ENCODE measurements around the gene DCDC2C. TPM values are rescaled to one million over a fixed set of nuclear protein-coding genes. Genes with fewer than 3 reads are reported as not detected.

DCDC2C gene
- total and polyA plus RNA-seq, 2 experiments from 2014 or later = 0.45 TPM; not detected in 1

DNA sequence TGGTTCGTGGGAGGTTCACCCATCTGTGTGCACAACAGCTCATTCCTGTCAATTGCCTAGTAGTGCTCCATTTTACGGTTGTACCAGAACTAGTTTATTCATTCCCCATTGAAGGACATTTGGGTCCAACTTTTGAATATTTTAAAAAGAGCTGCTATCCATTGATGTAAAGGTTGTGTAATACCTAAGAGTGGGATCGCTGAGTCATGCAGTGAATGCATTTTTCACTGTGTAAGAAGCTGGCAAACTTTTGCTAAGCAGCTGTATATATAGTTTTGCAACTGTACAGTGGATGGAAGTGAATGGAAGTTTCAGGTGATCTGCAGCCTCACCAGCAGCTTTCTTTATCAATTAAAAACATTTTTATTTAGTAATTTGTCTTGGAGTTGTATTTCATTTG lies 104.5 kb downstream of the DCDC2C start:
- Mint-ChIP-seq H3K27me3 (ENCODE audit: insufficient read depth, low read depth, poor library complexity) (peaks cover 3% of the 10 kb centered on the region), H3K27ac (no peak overlapping the region), H3K4me1 (no peaks in the 10 kb centered on the region), H3K9me3 (peaks cover 91% of the 10 kb centered on the region), H3K4me3 (no peak overlapping the region), H3K36me3 (ENCODE audit: low read depth) (no peaks in the 10 kb centered on the region; the same call in 2 of the 3 replicates)
- Histone ChIP-seq H3K79me2 (replicated peaks; ENCODE audit: insufficient read depth) (no peaks in the 10 kb centered on the region), H2AFZ (no peak overlapping the region), H3K27me3 (ENCODE audit: insufficient read depth) (no peaks in the 10 kb centered on the region), H3K9me2 (ENCODE audit: insufficient read depth) (no peaks in the 10 kb centered on the region), H3K27ac (ENCODE audit: low read depth) (no peak overlapping the region), H3K4me1 (ENCODE audit: insufficient read depth) (no peaks in the 10 kb centered on the region), H3K36me3 (ENCODE audit: insufficient read depth) (no peaks in the 10 kb centered on the region), H3K4me2 (no peak overlapping the region), H4K20me1 (replicated peaks; ENCODE audit: insufficient read depth) (no peaks in the 10 kb centered on the region), H3K4me3 (no peak overlapping the region), H3F3A (replicated peaks; ENCODE audit: low read depth) (no peaks in the 10 kb centered on the region)
- no peak for DNase-seq (ENCODE audit: low spot score)
- ATAC-seq = no peak
- no peak for TF ChIP-seq EZH2phosphoT487 (IDR thresholded peaks at IDR 0.05; ENCODE audit: unreplicated experiment)
- TF ChIP-seq, protein P1, sequence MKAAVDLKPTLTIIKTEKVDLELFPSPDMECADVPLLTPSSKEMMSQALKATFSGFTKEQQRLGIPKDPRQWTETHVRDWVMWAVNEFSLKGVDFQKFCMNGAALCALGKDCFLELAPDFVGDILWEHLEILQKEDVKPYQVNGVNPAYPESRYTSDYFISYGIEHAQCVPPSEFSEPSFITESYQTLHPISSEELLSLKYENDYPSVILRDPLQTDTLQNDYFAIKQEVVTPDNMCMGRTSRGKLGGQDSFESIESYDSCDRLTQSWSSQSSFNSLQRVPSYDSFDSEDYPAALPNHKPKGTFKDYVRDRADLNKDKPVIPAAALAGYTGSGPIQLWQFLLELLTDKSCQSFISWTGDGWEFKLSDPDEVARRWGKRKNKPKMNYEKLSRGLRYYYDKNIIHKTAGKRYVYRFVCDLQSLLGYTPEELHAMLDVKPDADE (IDR thresholded peaks at IDR 0.05) = no peak
- TF ChIP-seq, protein P2, sequence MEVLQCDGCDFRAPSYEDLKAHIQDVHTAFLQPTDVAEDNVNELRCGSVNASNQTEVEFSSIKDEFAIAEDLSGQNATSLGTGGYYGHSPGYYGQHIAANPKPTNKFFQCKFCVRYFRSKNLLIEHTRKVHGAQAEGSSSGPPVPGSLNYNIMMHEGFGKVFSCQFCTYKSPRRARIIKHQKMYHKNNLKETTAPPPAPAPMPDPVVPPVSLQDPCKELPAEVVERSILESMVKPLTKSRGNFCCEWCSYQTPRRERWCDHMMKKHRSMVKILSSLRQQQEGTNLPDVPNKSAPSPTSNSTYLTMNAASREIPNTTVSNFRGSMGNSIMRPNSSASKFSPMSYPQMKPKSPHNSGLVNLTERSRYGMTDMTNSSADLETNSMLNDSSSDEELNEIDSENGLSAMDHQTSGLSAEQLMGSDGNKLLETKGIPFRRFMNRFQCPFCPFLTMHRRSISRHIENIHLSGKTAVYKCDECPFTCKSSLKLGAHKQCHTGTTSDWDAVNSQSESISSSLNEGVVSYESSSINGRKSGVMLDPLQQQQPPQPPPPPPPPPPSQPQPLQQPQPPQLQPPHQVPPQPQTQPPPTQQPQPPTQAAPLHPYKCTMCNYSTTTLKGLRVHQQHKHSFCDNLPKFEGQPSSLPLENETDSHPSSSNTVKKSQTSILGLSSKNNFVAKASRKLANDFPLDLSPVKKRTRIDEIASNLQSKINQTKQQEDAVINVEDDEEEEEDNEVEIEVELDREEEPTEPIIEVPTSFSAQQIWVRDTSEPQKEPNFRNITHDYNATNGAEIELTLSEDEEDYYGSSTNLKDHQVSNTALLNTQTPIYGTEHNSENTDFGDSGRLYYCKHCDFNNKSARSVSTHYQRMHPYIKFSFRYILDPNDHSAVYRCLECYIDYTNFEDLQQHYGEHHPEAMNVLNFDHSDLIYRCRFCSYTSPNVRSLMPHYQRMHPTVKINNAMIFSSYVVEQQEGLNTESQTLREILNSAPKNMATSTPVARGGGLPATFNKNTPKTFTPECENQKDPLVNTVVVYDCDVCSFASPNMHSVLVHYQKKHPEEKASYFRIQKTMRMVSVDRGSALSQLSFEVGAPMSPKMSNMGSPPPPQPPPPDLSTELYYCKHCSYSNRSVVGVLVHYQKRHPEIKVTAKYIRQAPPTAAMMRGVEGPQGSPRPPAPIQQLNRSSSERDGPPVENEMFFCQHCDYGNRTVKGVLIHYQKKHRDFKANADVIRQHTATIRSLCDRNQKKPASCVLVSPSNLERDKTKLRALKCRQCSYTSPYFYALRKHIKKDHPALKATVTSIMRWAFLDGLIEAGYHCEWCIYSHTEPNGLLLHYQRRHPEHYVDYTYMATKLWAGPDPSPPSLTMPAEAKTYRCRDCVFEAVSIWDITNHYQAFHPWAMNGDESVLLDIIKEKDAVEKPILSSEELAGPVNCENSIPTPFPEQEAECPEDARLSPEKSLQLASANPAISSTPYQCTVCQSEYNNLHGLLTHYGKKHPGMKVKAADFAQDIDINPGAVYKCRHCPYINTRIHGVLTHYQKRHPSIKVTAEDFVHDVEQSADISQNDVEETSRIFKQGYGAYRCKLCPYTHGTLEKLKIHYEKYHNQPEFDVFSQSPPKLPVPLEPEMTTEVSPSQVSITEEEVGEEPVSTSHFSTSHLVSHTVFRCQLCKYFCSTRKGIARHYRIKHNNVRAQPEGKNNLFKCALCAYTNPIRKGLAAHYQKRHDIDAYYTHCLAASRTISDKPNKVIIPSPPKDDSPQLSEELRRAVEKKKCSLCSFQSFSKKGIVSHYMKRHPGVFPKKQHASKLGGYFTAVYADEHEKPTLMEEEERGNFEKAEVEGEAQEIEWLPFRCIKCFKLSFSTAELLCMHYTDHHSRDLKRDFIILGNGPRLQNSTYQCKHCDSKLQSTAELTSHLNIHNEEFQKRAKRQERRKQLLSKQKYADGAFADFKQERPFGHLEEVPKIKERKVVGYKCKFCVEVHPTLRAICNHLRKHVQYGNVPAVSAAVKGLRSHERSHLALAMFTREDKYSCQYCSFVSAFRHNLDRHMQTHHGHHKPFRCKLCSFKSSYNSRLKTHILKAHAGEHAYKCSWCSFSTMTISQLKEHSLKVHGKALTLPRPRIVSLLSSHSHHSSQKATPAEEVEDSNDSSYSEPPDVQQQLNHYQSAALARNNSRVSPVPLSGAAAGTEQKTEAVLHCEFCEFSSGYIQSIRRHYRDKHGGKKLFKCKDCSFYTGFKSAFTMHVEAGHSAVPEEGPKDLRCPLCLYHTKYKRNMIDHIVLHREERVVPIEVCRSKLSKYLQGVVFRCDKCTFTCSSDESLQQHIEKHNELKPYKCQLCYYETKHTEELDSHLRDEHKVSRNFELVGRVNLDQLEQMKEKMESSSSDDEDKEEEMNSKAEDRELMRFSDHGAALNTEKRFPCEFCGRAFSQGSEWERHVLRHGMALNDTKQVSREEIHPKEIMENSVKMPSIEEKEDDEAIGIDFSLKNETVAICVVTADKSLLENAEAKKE (CRISPR knock-in tag; IDR thresholded peaks at IDR 0.05) = no peak
- TF ChIP-seq ZNF114 (CRISPR knock-in tag; IDR thresholded peaks at IDR 0.05) = no peak
- no peak for TF ChIP-seq JUNB (IDR thresholded peaks at IDR 0.05; ENCODE audit: unreplicated experiment)
- no peak for TF ChIP-seq CREB1 (CRISPR knock-in tag; IDR thresholded peaks at IDR 0.05; ENCODE audit: low read depth)
- no peak for TF ChIP-seq STAT1 (IDR thresholded peaks at IDR 0.05; ENCODE audit: unreplicated experiment)
- TF ChIP-seq ZNF331 (CRISPR knock-in tag; IDR thresholded peaks at IDR 0.05; ENCODE audit: low read depth) = no peak
- TF ChIP-seq, protein P3, sequence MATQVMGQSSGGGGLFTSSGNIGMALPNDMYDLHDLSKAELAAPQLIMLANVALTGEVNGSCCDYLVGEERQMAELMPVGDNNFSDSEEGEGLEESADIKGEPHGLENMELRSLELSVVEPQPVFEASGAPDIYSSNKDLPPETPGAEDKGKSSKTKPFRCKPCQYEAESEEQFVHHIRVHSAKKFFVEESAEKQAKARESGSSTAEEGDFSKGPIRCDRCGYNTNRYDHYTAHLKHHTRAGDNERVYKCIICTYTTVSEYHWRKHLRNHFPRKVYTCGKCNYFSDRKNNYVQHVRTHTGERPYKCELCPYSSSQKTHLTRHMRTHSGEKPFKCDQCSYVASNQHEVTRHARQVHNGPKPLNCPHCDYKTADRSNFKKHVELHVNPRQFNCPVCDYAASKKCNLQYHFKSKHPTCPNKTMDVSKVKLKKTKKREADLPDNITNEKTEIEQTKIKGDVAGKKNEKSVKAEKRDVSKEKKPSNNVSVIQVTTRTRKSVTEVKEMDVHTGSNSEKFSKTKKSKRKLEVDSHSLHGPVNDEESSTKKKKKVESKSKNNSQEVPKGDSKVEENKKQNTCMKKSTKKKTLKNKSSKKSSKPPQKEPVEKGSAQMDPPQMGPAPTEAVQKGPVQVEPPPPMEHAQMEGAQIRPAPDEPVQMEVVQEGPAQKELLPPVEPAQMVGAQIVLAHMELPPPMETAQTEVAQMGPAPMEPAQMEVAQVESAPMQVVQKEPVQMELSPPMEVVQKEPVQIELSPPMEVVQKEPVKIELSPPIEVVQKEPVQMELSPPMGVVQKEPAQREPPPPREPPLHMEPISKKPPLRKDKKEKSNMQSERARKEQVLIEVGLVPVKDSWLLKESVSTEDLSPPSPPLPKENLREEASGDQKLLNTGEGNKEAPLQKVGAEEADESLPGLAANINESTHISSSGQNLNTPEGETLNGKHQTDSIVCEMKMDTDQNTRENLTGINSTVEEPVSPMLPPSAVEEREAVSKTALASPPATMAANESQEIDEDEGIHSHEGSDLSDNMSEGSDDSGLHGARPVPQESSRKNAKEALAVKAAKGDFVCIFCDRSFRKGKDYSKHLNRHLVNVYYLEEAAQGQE (IDR thresholded peaks at IDR 0.05; ENCODE audit: unreplicated experiment) = no peak
- TF ChIP-seq NANOG (IDR thresholded peaks at IDR 0.05; ENCODE audit: borderline replicate concordance) = no peak
- TF ChIP-seq, protein P4, sequence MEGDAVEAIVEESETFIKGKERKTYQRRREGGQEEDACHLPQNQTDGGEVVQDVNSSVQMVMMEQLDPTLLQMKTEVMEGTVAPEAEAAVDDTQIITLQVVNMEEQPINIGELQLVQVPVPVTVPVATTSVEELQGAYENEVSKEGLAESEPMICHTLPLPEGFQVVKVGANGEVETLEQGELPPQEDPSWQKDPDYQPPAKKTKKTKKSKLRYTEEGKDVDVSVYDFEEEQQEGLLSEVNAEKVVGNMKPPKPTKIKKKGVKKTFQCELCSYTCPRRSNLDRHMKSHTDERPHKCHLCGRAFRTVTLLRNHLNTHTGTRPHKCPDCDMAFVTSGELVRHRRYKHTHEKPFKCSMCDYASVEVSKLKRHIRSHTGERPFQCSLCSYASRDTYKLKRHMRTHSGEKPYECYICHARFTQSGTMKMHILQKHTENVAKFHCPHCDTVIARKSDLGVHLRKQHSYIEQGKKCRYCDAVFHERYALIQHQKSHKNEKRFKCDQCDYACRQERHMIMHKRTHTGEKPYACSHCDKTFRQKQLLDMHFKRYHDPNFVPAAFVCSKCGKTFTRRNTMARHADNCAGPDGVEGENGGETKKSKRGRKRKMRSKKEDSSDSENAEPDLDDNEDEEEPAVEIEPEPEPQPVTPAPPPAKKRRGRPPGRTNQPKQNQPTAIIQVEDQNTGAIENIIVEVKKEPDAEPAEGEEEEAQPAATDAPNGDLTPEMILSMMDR (conservative IDR thresholded peaks at IDR 0.05; ENCODE audit: low read depth in 2 of 2) = no peak
- no peak for TF ChIP-seq EZH2 (IDR thresholded peaks at IDR 0.05; ENCODE audit: low read depth, unreplicated experiment)
- no peak for TF ChIP-seq POLR2AphosphoS5 (IDR thresholded peaks at IDR 0.05; ENCODE audit: low read depth)

Data from GM23338 (cell line).